NCI-H2029 treated with DMSO at 0.1 percent for 48 hours (cell line): Measurements from ENCODE around the gene IRX2.

Experiments used
- DNase-seq: peaks from one replicate; lab custom pipeline; 2025; lab: John Stamatoyannopoulos, UW

The IRX2 gene

DNA sequence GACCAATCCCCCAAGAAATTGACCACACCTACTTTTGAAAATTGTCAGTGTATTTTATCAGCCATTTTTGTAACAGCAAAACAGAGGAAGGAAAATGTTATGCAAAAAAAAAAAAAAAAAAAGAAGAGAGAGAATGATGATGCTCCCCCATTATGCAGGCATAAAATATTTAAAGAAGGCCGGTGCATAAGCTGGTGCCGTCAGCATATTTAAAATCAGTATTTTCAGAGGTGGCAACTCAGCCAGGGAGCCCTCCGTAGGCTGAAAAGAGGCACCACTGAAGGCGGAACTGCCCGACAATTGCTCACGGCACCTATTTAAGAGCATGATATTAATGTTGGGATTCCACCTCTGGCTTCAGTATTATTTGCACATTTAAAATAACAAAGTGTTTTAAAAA lies 33.4 kb downstream of the IRX2 start:
- DNase-seq = no peak

- DNase-seq = no peak
Observed at GRCh38 chr5:2715856-2716255, 35.6 kb downstream of the IRX2 start.

GRCh38 chr5:2714805-2715204 lies 36.7 kb downstream of the IRX2 start:
- DNase-seq = no peak

GRCh38 chr5:2714026-2714425 lies 37.5 kb downstream of the IRX2 start:
- no peak for DNase-seq

GRCh38 chr5:2711446-2712425 lies 39.7 kb downstream of the IRX2 start:
- DNase-seq = no peak

GRCh38 chr5:2710910-2711309 lies 40.6 kb downstream of the IRX2 start:
- no peak for DNase-seq

DNA sequence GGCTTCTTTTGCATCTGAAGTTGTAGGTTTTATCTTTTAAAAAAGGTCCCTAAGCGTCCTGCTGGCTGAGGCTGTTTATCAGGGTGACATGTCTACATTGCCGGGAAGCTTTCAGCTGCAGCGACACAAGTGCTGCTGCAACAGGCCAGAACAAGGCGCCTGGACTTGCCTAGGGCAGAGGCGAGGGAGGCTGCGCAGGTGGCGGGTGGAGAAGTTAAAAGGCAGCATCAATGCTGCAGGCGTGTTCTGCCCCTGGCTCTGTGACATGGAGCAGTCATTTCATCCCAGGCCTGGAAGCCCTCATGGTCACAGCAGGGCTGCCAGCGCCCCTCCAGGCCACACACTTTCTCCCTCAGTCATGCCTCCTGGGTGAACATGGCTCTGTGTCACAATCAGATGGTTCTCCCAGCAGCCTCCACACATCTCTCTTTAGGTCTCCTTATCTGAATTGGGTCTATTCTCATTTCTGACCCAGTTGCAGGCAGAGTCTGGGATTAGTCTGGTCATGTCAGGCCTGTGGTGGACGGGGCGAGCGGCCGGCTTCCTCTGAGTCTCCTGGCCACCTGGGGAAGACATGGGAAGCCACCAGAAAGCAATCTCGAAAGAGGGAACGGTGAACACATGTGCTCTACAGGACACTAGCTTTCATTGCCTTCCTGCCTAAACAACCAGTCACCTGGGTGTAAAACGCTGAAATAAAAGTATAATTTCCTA lies 41.3 kb downstream of the IRX2 start:
- no peak for DNase-seq

DNA sequence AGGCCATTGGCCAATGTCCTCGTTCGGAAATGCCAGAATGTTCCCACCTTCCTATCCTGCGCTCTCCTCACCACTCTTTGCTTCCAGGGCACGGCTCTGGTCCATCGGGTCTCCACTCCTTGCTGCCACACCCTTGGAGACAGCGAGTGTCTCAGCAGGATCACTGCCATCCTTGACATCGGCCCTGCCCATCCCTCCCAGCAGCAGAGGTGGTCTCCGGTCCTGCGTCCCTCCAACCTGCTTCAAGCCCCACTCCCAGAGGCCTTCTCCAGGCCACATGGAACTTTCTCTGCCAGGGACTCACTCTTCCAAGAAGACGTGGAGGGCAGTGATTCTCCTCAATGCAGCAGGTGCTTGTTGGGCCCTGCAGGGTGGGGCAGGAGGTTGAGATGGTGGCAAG lies 42.7 kb downstream of the IRX2 start:
- DNase-seq = no peak

- DNase-seq = no peak
Observed at GRCh38 chr5:2708132-2708531, 43.3 kb downstream of the IRX2 start.

- DNase-seq = no peak
Observed at GRCh38 chr5:2705861-2706260, 45.6 kb downstream of the IRX2 start.

DNA sequence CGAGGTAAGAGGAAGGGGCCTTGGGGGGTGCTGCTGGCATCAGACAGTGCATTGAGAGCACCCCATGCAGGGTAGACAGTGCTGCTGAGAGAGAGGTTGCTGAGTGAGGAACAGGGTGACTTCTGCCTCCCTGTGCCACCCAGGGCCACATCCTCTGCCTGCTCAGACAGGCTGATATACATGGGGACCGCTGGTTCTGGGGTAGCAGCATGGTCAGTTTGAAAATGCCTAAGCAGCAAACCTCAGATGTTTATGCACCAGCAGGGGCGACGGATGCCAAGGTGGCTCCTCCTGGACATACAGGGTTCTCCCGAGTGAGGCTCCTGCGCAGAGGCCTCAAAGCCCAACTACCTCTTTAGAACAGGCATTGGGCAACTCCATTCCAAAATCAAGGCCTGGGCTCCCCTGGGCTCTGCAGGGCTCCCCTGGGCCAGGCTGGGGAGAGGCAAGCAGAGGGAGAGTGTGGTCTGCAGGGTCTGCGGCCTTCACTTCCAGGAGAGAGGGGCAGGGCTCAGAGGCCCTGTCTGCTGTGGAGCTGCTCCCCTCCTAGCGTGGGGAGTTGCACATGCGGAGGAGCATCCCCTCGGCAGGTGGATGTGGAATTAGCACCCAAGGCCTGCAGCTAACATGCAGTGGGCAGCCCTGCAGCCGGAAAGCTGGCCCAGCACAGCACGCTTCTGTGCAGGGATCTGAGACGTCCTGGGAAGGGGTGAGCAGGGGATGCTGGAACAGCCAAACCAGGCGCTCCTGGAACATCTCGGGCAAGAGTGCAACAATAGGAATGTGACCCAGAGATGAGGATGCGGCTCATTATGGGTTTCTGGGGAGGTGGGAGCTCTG lies 46.5 kb downstream of the IRX2 start:
- DNase-seq = no peak

DNA sequence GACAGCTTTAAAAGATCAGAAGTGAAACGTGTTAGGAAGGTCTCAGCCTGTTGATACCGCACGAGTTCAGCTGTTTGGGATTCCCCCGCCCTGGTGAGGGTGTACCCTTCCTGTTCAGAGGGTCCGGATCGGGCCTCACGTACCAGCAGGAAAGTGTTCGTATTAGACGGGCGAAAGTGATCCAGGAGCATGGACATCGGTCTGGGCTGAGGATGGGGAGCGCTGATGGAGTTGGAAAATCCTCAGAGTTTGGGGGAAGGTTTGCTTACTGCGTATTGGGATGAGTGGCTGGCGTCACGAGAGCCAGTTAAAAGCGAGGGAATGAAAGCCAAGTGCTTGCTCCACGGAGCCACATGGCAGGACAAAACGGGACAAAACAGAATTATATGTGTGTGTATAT lies 47.4 kb downstream of the IRX2 start:
- no peak for DNase-seq

GRCh38 chr5:2703615-2704014 lies 47.9 kb downstream of the IRX2 start:
- no peak for DNase-seq

DNA sequence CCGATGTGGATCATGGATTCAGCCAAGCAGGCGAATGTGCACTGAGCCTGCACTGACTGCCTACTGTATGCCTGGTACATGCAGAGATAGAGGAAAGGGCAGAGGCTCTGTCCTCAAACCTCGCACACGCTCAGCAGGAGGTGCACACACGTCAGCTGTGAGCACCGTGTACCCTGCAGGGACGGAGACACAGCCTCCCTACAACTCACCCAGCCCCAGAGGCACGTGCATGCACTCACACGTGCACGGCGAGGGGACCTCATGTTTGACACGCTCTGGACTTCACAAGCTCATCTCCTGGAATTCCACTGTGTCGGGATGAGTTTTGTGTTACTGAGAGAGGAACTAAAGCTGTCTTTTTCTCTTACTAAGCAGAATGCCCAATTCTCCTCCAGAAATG lies 48.4 kb downstream of the IRX2 start:
- DNase-seq = no peak

GRCh38 chr5:2702096-2702879 lies 49.2 kb downstream of the IRX2 start:
- no peak for DNase-seq

GRCh38 chr5:2701592-2701991 lies 49.9 kb downstream of the IRX2 start:
- DNase-seq = no peak

GRCh38 chr5:2700876-2701275 lies 50.6 kb downstream of the IRX2 start:
- no peak for DNase-seq

DNA sequence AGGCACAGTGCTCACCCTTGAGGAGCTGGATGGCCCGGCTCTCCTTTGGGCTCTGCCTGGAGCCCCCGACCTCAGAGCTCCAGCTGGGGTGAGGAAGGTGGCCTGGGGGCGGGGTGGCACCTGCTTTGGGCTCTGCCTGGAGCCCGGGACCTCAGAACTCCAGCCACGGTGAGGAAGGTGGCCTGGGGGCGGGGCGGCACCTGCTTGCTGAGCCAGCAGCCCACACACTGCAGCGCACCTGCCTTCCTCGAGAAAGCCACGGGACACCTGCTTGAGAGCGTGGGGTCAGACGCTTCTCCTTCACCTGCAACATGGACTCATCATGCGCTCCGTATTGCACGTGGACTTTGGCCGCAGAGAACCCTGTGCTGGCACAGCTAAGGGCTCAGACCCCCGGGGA lies 51.8 kb downstream of the IRX2 start:
- DNase-seq = no peak

- no peak for DNase-seq
Observed at GRCh38 chr5:2699231-2699630, 52.2 kb downstream of the IRX2 start.

- no peak for DNase-seq
Observed at GRCh38 chr5:2698581-2698980, 52.9 kb downstream of the IRX2 start.

GRCh38 chr5:2697446-2698200 lies 53.9 kb downstream of the IRX2 start:
- DNase-seq = no peak
